A549 (cell line): Measurements from ENCODE around the gene HOXC13. TPM values are rescaled to one million over a fixed set of nuclear protein-coding genes. Genes with fewer than 3 reads are reported as not detected.

Experiments used
- ATAC-seq, 2 experiments: fragments of 200-7000 bp in 1 of 2; fragments of >200 bp in 1 of 2; cut with Nextera tagmentation in 1 of 2; cut with Tn5 transposase in 1 of 2; 3 replicates each; pipeline versions ENCODE4 v1.8.0 to v1.9.1; 2018 to 2020; ENCODE audit warnings: mild to moderate bottlenecking in 1 of 2, moderate library complexity in 1 of 2
- CTCF ChIA-PET: fragments of 300-600 bp; sonication (Branson Sonifier 250); formaldehyde crosslinking; extraction: SDS; loops from one replicate; lab custom pipeline; 2021; ENCODE audit warnings: antibody characterized with exemption, inconsistent platforms; lab: Yijun Ruan, JAX
- POLR2A ChIA-PET: fragments of 350-600 bp; formaldehyde crosslinking; extraction: SDS; loops from one replicate; lab custom pipeline; 2021; ENCODE audit warnings: antibody characterized with exemption, inconsistent platforms; lab: Yijun Ruan, JAX
- DNase-seq, 2 experiments: peaks; one replicate each; pipeline versions ENCODE4 v3.0.0 to v3.0.0-alpha.2; 2011 to 2016; ENCODE audit warnings: low read depth in 1 of 2, low spot score in 1 of 2
- FAIRE-seq: peaks from 2 replicates; lab custom pipeline; 2011; peaks lifted over from hg19 to GRCh38; lab: Jason Lieb, UNC
- H3K27ac ChIP-seq, 2 experiments: fragments of >200 bp; sonication (Bioruptor Twin); formaldehyde crosslinking; 3 replicates each; pipeline ENCODE4 v1.5.1; 2016 to 2017
- H3K4me1 ChIP-seq: fragments of >200 bp; sonication (Bioruptor Twin); formaldehyde crosslinking; 3 replicates; pipeline ENCODE4 v1.6.1; 2016
- H3K4me2 ChIP-seq: fragments of >200 bp; sonication (Bioruptor Twin); formaldehyde crosslinking; 3 replicates; pipeline ENCODE4 v1.6.1; 2016
- H3K4me3 ChIP-seq: fragments of >200 bp; sonication (Bioruptor Twin); formaldehyde crosslinking; 3 replicates; pipeline ENCODE4 v1.5.1; 2016
- H3K9me3 ChIP-seq: fragments of >200 bp; sonication (Bioruptor Twin); formaldehyde crosslinking; 3 replicates; pipeline ENCODE4 v1.6.1; 2016
- ATOH8 ChIP-seq: fragments of 250-450 bp; sonication (Bioruptor Pico); IDR thresholded peaks from 2 replicates; pipeline ENCODE4 v1.5.0; 2020; ENCODE audit warnings: low read depth, mild to moderate bottlenecking, moderate library complexity
- BCL3 ChIP-seq: fragments of >200 bp; sonication (Bioruptor Twin); formaldehyde crosslinking; IDR thresholded peaks from 3 replicates; pipeline ENCODE4 v1.6.1; 2016
- CBX2 ChIP-seq: fragments of 200-600 bp; sonication (generic); IDR thresholded peaks from 2 replicates; pipeline ENCODE4 v1.6.1; 2016; ENCODE audit warnings: low read depth, mild to moderate bottlenecking, borderline replicate concordance
- CHD4 ChIP-seq: fragments of 200-600 bp; sonication (generic); IDR thresholded peaks from 2 replicates; pipeline ENCODE4 v1.6.1; 2016; ENCODE audit warnings: antibody characterized with exemption, mild to moderate bottlenecking, borderline replicate concordance
- E2F6 ChIP-seq: IDR thresholded peaks from 2 replicates; pipeline ENCODE4 v1.6.1; 2012; ENCODE audit warnings: low read depth, borderline replicate concordance
- ESRRA ChIP-seq: fragments of 150-350 bp; IDR thresholded peaks from 2 replicates; pipeline ENCODE4 v1.6.1; 2014; ENCODE audit warnings: mild to moderate bottlenecking, low read length, borderline replicate concordance
- FOXS1 ChIP-seq: fragments of 250-450 bp; sonication (Bioruptor Pico); IDR thresholded peaks from 2 replicates; pipeline ENCODE4 v1.5.0; 2020; ENCODE audit warnings: mild to moderate bottlenecking, moderate library complexity
- HEYL ChIP-seq: fragments of 250-450 bp; sonication (Bioruptor Pico); IDR thresholded peaks from 2 replicates; pipeline ENCODE4 v1.8.0; 2021; ENCODE audit warnings: mild to moderate bottlenecking, moderate library complexity
- HOXB5 ChIP-seq: fragments of 250-450 bp; sonication (Bioruptor Pico); IDR thresholded peaks from 2 replicates; pipeline ENCODE4 v1.5.0; 2020; ENCODE audit warnings: mild to moderate bottlenecking, moderate library complexity
- JUN ChIP-seq, 2 experiments: fragments of >200 bp; sonication (Bioruptor Twin); formaldehyde crosslinking; IDR thresholded peaks; 2 replicates in 1 of 2; 3 replicates in 1 of 2; pipeline ENCODE4 v1.6.1; 2016 to 2017
- JUNB ChIP-seq: fragments of >200 bp; sonication (Bioruptor Twin); formaldehyde crosslinking; IDR thresholded peaks from 2 replicates; pipeline ENCODE4 v1.6.1; 2016
- KDM1A ChIP-seq: fragments of 200-600 bp; sonication (generic); IDR thresholded peaks from 2 replicates; pipeline ENCODE4 v1.6.1; 2016; ENCODE audit warnings: low read depth, mild to moderate bottlenecking
- MAFK ChIP-seq: fragments of 450-650 bp; IDR thresholded peaks from 2 replicates; pipeline ENCODE4 v1.6.1; 2014; ENCODE audit not compliant: partially characterized antibody
- MAX ChIP-seq: IDR thresholded peaks from 2 replicates; pipeline ENCODE4 v1.6.1; 2012
- MAZ ChIP-seq: fragments of 150-350 bp; IDR thresholded peaks from 2 replicates; pipeline ENCODE4 v1.6.1; 2014; ENCODE audit warnings: antibody characterized with exemption, low read depth, low read length, borderline replicate concordance
- NR3C1 ChIP-seq: fragments of >200 bp; sonication (Bioruptor Twin); formaldehyde crosslinking; IDR thresholded peaks from 3 replicates; pipeline ENCODE4 v1.6.1; 2017
- RAD21 ChIP-seq, 2 experiments: fragments of >200 bp in 1 of 2; sonication (Bioruptor Twin) in 1 of 2; formaldehyde crosslinking in 1 of 2; IDR thresholded peaks in 1 of 2; conservative IDR thresholded peaks in 1 of 2; 2 replicates in 1 of 2; 3 replicates in 1 of 2; pipeline ENCODE4 v1.6.1; 2012 to 2018; ENCODE audit warnings: inconsistent platforms in 1 of 2
- RCOR1 ChIP-seq: fragments of 150-350 bp; IDR thresholded peaks from 2 replicates; pipeline ENCODE4 v1.6.1; 2014; ENCODE audit warnings: antibody characterized with exemption, low read length, low read depth
- RFX5 ChIP-seq: fragments of 450-650 bp; IDR thresholded peaks from 2 replicates; pipeline ENCODE4 v1.7.1; 2014; ENCODE audit warnings: antibody characterized with exemption, mild to moderate bottlenecking, moderate library complexity
- RNF2 ChIP-seq: fragments of 200-600 bp; sonication (generic); IDR thresholded peaks from 2 replicates; pipeline ENCODE4 v1.6.1; 2016; ENCODE audit warnings: low read depth, mild to moderate bottlenecking, antibody characterized with exemption, moderate library complexity, borderline replicate concordance
- TP53 ChIP-seq: fragments of 250-450 bp; sonication (Bioruptor Pico); IDR thresholded peaks from 2 replicates; pipeline ENCODE4 v1.5.0; 2021; ENCODE audit warnings: mild to moderate bottlenecking, moderate library complexity
- ZFP36 ChIP-seq: fragments of 450-650 bp; IDR thresholded peaks from 2 replicates; pipeline ENCODE4 v1.6.1; 2014; ENCODE audit warnings: borderline replicate concordance; ENCODE audit not compliant: partially characterized antibody
- WGBS: methylation state at CpG from one replicate; pipeline ENCODE4 v1.1.6; 2017; ENCODE audit errors: missing lambda C conversion rate; 5-methylcytosine and 5-hydroxymethylcytosine counted together
- polyA plus RNA-seq, 4 experiments: library from polyadenylated mRNA; depleted of rRNA in 3 of 4; stranded (reverse); fragments of >200 nt; fragmentation: RNase III in 1 of 4; extraction: RNeasy Plus Mini Kit Qiagen cat#74134 plus additional on column Dnase treatment in 1 of 4; gene quantifications; 2 replicates in 3 of 4; 3 replicates in 1 of 4; pipeline ENCODE4 v1.2.3, GENCODE V29; 2011 to 2017

Gene HOXC13
- polyA plus RNA-seq, 2 of the 4 experiments (the other 2 are of a cell fraction) = 3.9 to 6.5 TPM

GRCh38 chr12:53935383-53936341 lies 3.0 kb upstream of the HOXC13 start:
- FAIRE-seq (no peak), DNase-seq (no peak), ATAC-seq (no peak)
- no peaks in the 10 kb centered on the region for H3K9me3 ChIP-seq
- H3K4me3 ChIP-seq = no peak overlapping the region
- no peak overlapping the region for H3K27ac ChIP-seq
- POLR2A ChIA-PET = interaction anchor here (0.6 kb wide), 1 partner anchor 151 kb away, joined by 8 read pairs; no protein-coding TSS in a partner anchor
- H3K4me2 ChIP-seq = no peak overlapping the region
- TF ChIP-seq KDM1A (no peak), RFX5 (no peak), MAX (no peak), RNF2 (no peak), CBX2 (no peak), ATOH8 (no peak), TP53 (CRISPR knock-in tag) (no peak), JUNB (no peak), ESRRA (no peak), HOXB5 (CRISPR knock-in tag) (no peak), MAFK (no peak), E2F6 (no peak), JUN (IDR thresholded peaks at IDR 0.05) (no peak), RCOR1 (no peak), NR3C1 (no peak), ZFP36 (no peak), FOXS1 (no peak), HEYL (CRISPR knock-in tag) (no peak), RAD21 (conservative IDR thresholded peaks at IDR 0.05 in 1 of 2, IDR thresholded peaks at IDR 0.05 in 1 of 2) (no peak)
- CTCF ChIA-PET = no interaction called here
- H3K4me1 ChIP-seq = peaks cover 11% of the 10 kb centered on the region; the same call in 2 of the 3 replicates
- WGBS = 84% methylated on average over 49 of the region's 49 CpGs

- H3K9me3 ChIP-seq = no peaks in the 10 kb centered on the region
- H3K27ac ChIP-seq = no peak overlapping the region
- ChIA-PET POLR2A (no interaction called here), CTCF (interaction anchor here (0.7 kb wide), 1 partner anchor 191 kb away, joined by 3 read pairs; no protein-coding TSS in a partner anchor)
- no peak for TF ChIP-seq BCL3
- no peak for TF ChIP-seq CHD4
- no peak for TF ChIP-seq MAZ
- TF ChIP-seq RFX5 = no peak
- TF ChIP-seq RCOR1 = no peak
- no peak for TF ChIP-seq RNF2
- TF ChIP-seq MAX = no peak
- ATAC-seq (no peak), FAIRE-seq (no peak), DNase-seq (no peak)
- 81% methylated on average over 12 of the region's 12 CpGs for WGBS
- H3K4me1 ChIP-seq = peaks cover 20% of the 10 kb centered on the region; the same call in 2 of the 3 replicates
- no peak overlapping the region for H3K4me3 ChIP-seq
- H3K4me2 ChIP-seq = no peak overlapping the region
Observed at GRCh38 chr12:53937099-53937498, 1.5 kb upstream of the HOXC13 start.
